ENCODE results near the gene TCF3.

GRCh38 chr19:1673645-1674292, 21.4 kb upstream of the TCF3 start:
- TF ChIP-seq POLR2A (IDR thresholded peaks at IDR 0.05; ENCODE audit: low read depth, low read length) (no peak), CTCF (IDR thresholded peaks at IDR 0.05; ENCODE audit: extremely low read depth in 1 of 2, insufficient read depth in 1 of 2, low read depth in 1 of 2, low read length in 2 of 2) (no peak), JUN (IDR thresholded peaks at IDR 0.05; ENCODE audit: borderline replicate concordance, insufficient read depth, insufficient read length, low read depth) (no peak), POLR2AphosphoS5 (IDR thresholded peaks at IDR 0.05; ENCODE audit: insufficient read depth, low read depth, low read length) (no peak), FOS (IDR thresholded peaks at IDR 0.05; ENCODE audit: borderline replicate concordance, insufficient read depth, low read length) (no peak), GATA2 (IDR thresholded peaks at IDR 0.05; ENCODE audit: insufficient read depth, insufficient read length, low read depth, low read length) (no peak)
